GM21723 (cell line): ENCODE results near the gene CYREN.
"Not testable (repeated sequence)": the region's sequence is repeated elsewhere in the genome, so short reads cannot be mapped to it uniquely, and the experiment has no call there.

Experiments used
- ATAC-seq: cut with Tn5 transposase; IDR thresholded peaks from one replicate; pipeline ENCODE4 v1.9.1; 2021; ENCODE audit warnings: mild to moderate bottlenecking, moderate library complexity; ENCODE audit not compliant: unreplicated experiment

The CYREN gene

GRCh38 chr7:135179321-135179925, 8.9 kb upstream of the CYREN start:
- no peak for ATAC-seq

DNA sequence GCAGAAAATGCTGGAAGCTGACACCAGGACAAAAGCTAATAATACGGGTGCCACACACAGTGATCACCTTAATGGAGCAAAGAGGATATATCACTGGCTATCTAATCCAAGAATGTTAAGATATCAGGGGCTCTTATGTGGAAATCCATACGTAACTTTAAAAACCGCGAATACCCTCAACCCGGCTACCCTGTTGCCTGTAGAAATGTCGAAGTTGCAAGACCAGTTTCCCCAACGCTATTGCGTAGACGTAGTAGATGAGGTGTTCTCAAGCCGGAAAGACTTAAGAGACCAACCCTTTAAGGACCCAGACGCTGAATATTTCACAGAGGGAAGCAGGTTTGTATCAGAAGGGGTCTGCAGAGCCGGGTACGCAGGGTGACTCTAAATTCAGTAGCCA, 7.9 kb upstream of the CYREN start:
- no peak for ATAC-seq

DNA sequence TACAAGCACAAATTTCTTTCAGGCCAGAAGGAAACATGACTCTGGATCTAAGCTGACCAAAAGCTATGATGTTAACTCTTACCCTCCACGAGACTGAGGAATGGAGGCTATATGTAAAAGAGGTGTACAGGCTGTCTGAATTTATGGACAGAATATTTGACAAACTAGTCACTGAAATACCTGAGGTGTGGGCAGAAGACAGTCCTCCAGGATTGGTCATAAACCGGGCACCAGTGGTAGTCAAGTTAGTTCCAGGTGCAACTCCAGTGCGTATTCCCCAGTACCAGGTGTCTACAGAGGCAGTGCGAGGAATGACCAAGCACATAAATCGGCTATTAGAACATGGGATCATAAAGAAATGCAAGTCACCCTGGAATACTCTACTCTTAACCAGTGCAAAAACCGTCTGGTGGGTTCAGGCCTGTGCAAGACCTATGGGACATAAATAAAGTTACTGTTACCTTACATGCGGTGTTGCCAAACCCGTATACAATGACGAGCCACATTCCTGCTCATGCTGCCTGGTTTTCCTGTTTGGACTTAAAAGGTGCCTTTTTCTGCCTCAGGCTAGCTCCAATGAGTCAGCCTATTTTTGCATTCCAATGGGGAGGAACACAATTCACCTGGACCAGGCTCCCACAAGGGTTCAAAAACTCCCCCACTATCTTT, 6.7 kb upstream of the CYREN start:
- ATAC-seq = no peak

DNA sequence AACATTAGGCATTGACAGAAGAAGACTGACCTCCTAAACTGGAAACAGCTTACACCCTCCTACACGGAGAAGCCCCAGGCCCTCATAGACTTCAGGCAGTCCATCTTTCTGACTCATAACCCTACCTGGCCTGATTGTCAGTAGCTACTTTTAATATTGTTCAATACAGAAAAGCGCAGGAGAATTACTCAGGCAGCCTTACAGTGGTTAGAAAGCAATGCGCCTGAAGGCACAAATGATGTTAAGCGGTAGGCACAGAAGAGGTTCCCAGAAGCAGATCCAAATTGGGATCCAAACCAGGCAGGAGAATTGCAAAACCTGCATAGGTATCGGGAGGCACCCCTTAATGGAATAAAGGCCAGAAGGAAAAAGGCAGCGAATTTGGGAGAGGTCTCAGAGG, 5.4 kb upstream of the CYREN start:
- ATAC-seq = no peak

GRCh38 chr7:135174941-135175340, 4.4 kb upstream of the CYREN start:
- ATAC-seq = no peak

GRCh38 chr7:135173916-135174315, 3.4 kb upstream of the CYREN start:
- not testable (repeated sequence) for ATAC-seq

GRCh38 chr7:135171581-135172291, 1.2 kb upstream of the CYREN start:
- ATAC-seq = not testable (repeated sequence)

DNA sequence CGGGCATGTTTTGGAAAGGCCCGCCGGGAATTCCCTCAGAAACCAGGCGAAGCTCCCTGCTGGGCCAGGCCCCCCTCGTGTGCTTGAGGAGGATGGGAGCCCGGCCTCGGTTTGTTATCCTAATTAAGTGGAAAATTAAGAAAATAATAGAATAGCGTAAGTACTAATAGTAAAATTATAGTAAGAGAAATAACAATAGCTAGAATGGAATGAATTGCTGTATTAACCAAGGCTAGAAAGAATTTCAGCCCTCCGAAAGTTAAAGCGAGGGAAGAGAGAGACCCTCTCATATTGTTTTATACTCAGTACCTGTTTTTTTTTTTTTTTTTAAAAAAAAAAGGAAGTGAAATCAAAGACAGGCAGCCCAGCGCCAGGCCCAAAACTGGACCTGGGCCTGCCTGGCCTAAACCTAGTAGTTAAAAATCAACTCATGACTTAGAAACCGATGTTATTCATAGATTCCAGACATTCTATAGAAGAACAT, 533 bp upstream of the CYREN start:
- ATAC-seq = peak; percentile 38

GRCh38 chr7:135169964-135170273, 588 bp downstream of the CYREN start:
- peak; percentile 26 for ATAC-seq

DNA sequence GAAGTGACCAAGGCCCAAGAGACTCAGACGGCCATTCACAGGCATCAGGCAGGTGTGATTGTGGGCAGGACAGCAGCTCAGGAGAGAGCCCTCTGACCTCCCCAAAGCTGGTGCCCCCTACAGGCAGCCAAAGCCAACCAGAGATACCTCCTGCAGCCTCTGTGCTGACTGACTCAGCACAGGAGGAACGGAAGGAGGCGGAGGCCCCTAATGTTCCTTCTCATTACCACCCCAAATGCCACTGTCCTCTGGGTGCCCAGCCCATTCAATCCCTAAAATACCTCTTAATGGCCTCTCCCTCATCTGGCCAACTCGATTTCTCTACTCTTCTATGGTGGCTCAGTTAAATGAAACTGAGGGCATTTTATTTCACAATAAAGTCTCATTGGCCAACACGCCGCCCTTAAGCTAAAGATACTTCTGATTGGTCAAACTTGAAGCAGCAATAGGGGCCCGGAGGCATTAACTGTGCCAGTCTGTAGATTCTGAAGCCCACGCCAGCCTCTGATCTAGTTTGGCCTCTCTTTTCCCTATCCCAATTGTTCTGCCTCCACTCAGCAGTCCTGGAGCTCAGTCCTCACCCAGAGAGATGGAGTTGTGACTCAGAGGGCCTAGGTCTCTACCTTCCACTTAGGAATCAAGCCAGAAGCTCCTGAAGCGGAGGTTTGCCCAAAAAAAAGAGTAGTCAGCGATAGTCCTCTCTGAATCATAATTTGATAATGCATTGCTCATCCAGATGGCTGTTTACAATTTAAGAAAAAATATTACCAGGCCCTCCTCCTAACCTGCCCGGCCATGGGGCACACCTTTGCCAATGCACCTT, 1.2 kb downstream of the CYREN start:
- ATAC-seq = peak; percentile 45

DNA sequence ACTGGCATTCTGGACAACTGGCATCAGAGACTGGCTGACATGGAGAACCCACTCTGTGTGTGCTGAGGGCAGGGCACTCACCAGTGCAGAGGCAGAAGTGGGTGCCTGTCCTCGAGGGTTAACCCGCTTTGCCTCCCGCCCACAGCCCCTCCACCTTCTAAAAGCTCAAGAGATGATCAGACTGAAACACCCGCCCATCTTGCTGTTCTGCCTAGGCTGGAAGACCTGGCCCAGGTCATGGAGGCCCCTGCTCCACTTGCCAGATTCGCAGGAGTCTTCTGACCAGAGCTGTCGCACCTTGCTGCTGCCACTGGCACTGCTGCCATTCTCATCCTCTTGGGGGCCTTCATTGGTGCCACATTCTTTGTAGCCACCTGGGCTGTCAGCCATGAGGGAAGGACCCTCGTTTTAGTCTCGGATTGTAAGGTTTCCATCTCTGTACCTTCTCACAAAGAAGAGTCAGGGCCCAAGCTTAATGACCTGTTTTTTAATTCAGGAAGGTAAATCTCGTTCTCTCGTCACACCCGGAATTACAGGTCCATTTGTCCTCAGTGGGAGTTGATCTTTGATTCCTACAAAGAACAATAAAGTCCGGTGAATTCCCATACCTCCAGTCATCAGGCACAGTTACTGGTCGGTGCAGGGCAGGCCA, 1.9 kb downstream of the CYREN start:
- ATAC-seq = no peak

DNA sequence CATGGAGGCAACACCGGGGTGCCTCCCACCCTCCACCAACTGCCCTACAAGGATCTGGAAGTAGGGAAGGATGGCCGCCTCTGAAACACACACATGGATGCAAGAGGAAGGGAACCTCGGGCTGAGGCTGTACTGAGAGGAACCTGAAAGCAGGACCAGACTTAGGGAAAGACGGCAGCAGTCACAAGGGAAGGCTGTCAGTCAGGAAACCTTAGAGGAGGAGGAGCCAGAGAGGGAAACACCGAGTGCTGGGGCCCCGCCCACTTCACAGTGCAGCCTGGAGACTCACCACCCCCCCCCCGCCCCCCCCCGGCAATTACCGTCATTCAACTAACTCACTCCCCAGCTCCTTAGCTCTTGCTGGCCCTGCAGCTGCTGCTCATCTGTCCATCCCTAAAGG, 2.5 kb downstream of the CYREN start:
- ATAC-seq = no peak

- ATAC-seq = no peak
Observed at GRCh38 chr7:135167365-135167917, 3.1 kb downstream of the CYREN start.

- no peak for ATAC-seq
Observed at GRCh38 chr7:135166338-135166990, 4.0 kb downstream of the CYREN start.

DNA sequence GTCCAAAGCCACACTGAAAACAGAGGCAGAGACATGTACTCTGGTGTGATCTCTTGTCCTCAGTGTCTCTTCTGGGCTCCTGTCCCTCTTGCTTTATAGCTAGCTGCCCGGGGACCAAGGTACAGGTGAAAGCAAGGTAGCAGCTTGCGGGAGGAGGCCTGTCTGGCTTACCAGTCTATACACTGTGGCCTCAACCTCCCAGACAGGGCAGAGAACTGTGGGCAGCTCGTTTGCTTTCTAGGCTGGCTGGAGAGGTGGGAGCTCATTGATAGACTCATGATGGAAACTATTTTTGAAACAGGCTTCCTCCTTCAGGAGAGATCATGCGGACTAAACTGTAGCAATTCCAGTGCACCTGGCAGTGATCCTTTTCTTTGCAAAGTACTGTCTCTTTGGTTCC, 4.6 kb downstream of the CYREN start:
- no peak for ATAC-seq

DNA sequence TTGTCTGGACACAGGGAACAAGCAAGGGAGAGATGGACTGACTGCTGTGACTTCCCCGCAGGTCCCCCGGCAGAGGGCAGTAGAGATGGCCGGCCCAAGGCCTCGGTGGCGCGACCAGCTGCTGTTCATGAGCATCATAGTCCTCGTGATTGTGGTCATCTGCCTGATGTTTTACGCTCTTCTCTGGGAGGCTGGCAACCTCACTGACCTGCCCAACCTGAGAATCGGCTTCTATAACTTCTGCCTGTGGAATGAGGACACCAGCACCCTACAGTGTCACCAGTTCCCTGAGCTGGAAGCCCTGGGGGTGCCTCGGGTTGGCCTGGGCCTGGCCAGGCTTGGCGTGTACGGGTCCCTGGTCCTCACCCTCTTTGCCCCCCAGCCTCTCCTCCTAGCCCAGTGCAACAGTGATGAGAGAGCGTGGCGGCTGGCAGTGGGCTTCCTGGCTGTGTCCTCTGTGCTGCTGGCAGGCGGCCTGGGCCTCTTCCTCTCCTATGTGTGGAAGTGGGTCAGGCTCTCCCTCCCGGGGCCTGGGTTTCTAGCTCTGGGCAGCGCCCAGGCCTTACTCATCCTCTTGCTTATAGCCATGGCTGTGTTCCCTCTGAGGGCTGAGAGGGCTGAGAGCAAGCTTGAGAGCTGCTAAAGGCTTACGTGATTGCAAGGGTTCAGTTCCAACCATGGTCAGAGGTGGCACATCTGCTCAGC, 6.0 kb downstream of the CYREN start:
- no peak for ATAC-seq

DNA sequence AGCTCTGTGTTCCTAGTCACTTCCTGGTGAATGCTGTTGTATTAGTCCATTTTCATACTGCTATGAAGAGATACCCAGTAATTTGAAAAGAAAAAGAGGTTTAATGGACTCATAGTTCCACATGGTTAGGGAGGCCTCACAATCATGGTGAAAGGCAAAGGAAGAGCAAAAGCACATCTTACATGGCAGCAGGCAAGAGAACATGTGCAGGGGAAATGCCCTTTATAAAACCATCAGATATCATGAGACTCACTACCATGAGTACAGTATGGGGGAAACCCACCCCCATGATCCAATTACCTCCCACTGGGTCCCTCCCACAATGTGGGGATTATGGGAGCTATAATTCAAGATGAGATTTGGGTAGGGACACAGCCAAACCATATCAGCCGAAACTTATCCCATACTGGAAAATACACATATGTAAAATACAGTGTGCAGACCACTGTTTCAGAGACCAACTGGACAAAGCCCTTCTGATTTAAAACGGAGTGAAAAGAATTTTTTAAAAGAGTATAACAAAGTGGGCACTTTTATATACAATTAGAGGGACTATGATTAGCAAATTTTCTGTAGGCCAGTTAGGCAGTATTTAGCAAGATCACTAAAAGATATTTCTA, 8.0 kb downstream of the CYREN start:
- ATAC-seq = no peak

GRCh38 chr7:135161669-135162068, 8.8 kb downstream of the CYREN start:
- ATAC-seq = no peak
